PC-3 (cell line): ENCODE results near the gene PRDX5. TPM values are rescaled to one million over a fixed set of nuclear protein-coding genes. Genes with fewer than 3 reads are reported as not detected.
A peak's percentile ranks its signal among the peaks of the same experiment; 100 is the strongest.
"Not testable (repeated sequence)": the region's sequence is repeated elsewhere in the genome, so short reads cannot be mapped to it uniquely, and the experiment has no call there.

Experiments used
- ATAC-seq: fragments of 200-7000 bp; cut with Tn5 transposase; 2 replicates; pipeline ENCODE4 v1.9.1; 2020; ENCODE audit warnings: mild to moderate bottlenecking, moderate library complexity
- BruUV-seq: library from RNA; stranded (reverse); fragments of 400-500 nt; replicated peaks from 2 replicates; lab custom pipeline; 2021; lab: Mats Ljungman, UMichigan
- CTCF ChIA-PET: fragments of 300-600 bp; sonication (Branson Sonifier 250); formaldehyde crosslinking; loops from one replicate; lab custom pipeline; 2022; ENCODE audit warnings: antibody characterized with exemption; lab: Charles Lee
- POLR2A ChIA-PET: fragments of 300-600 bp; sonication (Branson Sonifier 250); formaldehyde crosslinking; loops from one replicate; lab custom pipeline; 2022; ENCODE audit warnings: antibody characterized with exemption; ENCODE audit not compliant: unreplicated experiment; lab: Charles Lee
- DNase-seq: peaks from one replicate; pipeline ENCODE4 v3.0.0-alpha.2; 2015
- H2AFZ ChIP-seq: fragments of 300-600 bp; sonication (generic); 2 replicates; pipeline ENCODE4 v1.6.0; 2016; ENCODE audit warnings: antibody characterized with exemption, low read length
- H3F3A ChIP-seq: fragments of 300-600 bp; sonication (generic); one replicate; pipeline ENCODE4 v1.6.0; 2017; ENCODE audit warnings: antibody characterized with exemption, low read length, control low read depth, mild to moderate bottlenecking; ENCODE audit not compliant: unreplicated experiment
- H3K27ac ChIP-seq: fragments of 300-600 bp; sonication (generic); 2 replicates; pipeline ENCODE4 v1.5.1; 2016; ENCODE audit warnings: mild to moderate bottlenecking, low read length
- H3K27me3 ChIP-seq: fragments of 300-600 bp; sonication (generic); 2 replicates; pipeline ENCODE4 v1.6.1; 2016; ENCODE audit warnings: low read length, mixed read lengths
- H3K36me3 ChIP-seq: fragments of 300-600 bp; sonication (generic); 2 replicates; pipeline ENCODE4 v1.6.1; 2016; ENCODE audit warnings: low read depth, mixed run types, low read length, mixed read lengths
- H3K4me1 ChIP-seq: fragments of 300-600 bp; sonication (generic); 2 replicates; pipeline ENCODE4 v1.5.1; 2016; ENCODE audit warnings: low read length; ENCODE audit not compliant: insufficient read depth
- H3K4me2 ChIP-seq: fragments of 300-600 bp; sonication (generic); 2 replicates; pipeline ENCODE4 v1.6.0; 2016; ENCODE audit warnings: low read length
- H3K4me3 ChIP-seq: fragments of 300-600 bp; sonication (generic); 2 replicates; pipeline ENCODE4 v1.5.1; 2016; ENCODE audit warnings: mild to moderate bottlenecking, low read length, mixed read lengths
- H3K79me2 ChIP-seq: fragments of 300-600 bp; sonication (generic); 2 replicates; pipeline ENCODE4 v1.6.1; 2017; ENCODE audit warnings: low read length, mixed read lengths
- H3K9ac ChIP-seq: fragments of 300-600 bp; sonication (generic); 2 replicates; pipeline ENCODE4 v1.6.0; 2016; ENCODE audit warnings: mild to moderate bottlenecking, low read length
- H3K9me2 ChIP-seq: fragments of 300-600 bp; sonication (generic); replicated peaks from 2 replicates; pipeline ENCODE4 v1.6.1; 2016; ENCODE audit warnings: mixed run types, low read length, mixed read lengths
- H3K9me3 ChIP-seq: fragments of 300-600 bp; sonication (generic); 2 replicates; pipeline ENCODE4 v1.6.1; 2016; ENCODE audit warnings: low read length, mixed read lengths
- H4K20me1 ChIP-seq: fragments of 300-600 bp; sonication (generic); 2 replicates; pipeline ENCODE4 v1.6.1; 2016; ENCODE audit warnings: low read length, mixed read lengths
- CTCF ChIP-seq: fragments of 300-600 bp; sonication (generic); conservative IDR thresholded peaks from 2 replicates; pipeline ENCODE4 v1.5.1; 2017; ENCODE audit warnings: antibody characterized with exemption, low read depth, mild to moderate bottlenecking, low read length
- EZH2 ChIP-seq: fragments of 300-600 bp; sonication (generic); IDR thresholded peaks from one replicate; pipeline ENCODE4 v1.6.1; 2017; ENCODE audit warnings: antibody characterized with exemption, mild to moderate bottlenecking, low read length; ENCODE audit not compliant: unreplicated experiment
- EZH2phosphoT487 ChIP-seq: fragments of 300-600 bp; sonication (generic); IDR thresholded peaks from 2 replicates; pipeline ENCODE4 v1.6.1; 2018; ENCODE audit warnings: mild to moderate bottlenecking, antibody characterized with exemption, low read length, borderline replicate concordance
- intact Hi-C: fragments of 100-400 bp; cut with micrococcal nuclease; formaldehyde crosslinking; loops from 2 replicates; pipeline ENCODE4 v1.9.0; 2023
- total RNA-seq: library from RNA; depleted of rRNA; stranded (reverse); fragments of >200 nt; gene quantifications from 2 replicates; pipeline ENCODE4 v1.2.3, GENCODE V29; 2014

The PRDX5 gene
- total RNA-seq, 1 experiment from 2014 or later, result 467 TPM

GRCh38 chr11:64314805-64315561 lies 2.9 kb upstream of the PRDX5 start:
- Histone ChIP-seq H3K27ac (no peak overlapping the region), H3K4me2 (no peak overlapping the region), H3K9ac (no peak overlapping the region), H3K27me3 (no peaks in the 10 kb centered on the region), H3F3A (peaks cover 7% of the 10 kb centered on the region), H3K4me1 (peaks cover 15% of the 10 kb centered on the region), H3K79me2 (peaks cover 50% of the 10 kb centered on the region), H3K9me3 (no peaks in the 10 kb centered on the region), H2AFZ (no peak overlapping the region), H3K4me3 (no peak overlapping the region), H3K9me2 (no peaks in the 10 kb centered on the region), H4K20me1 (no peaks in the 10 kb centered on the region), H3K36me3 (peaks cover 11% of the 10 kb centered on the region)
- TF ChIP-seq CTCF, result peak; percentile 42; the same call in 1 of the 2 replicates
- TF ChIP-seq EZH2, result no peak
- DNase-seq (no peak), ATAC-seq (no peak)
- intact Hi-C loops, result no loop called here
- POLR2A ChIA-PET, result no interaction called here
- CTCF ChIA-PET, result interaction anchor here (1.0 kb wide), 1 partner anchor 40 kb away, joined by 3 read pairs; no protein-coding TSS in a partner anchor
- no TSS peak for BruUV-seq

DNA sequence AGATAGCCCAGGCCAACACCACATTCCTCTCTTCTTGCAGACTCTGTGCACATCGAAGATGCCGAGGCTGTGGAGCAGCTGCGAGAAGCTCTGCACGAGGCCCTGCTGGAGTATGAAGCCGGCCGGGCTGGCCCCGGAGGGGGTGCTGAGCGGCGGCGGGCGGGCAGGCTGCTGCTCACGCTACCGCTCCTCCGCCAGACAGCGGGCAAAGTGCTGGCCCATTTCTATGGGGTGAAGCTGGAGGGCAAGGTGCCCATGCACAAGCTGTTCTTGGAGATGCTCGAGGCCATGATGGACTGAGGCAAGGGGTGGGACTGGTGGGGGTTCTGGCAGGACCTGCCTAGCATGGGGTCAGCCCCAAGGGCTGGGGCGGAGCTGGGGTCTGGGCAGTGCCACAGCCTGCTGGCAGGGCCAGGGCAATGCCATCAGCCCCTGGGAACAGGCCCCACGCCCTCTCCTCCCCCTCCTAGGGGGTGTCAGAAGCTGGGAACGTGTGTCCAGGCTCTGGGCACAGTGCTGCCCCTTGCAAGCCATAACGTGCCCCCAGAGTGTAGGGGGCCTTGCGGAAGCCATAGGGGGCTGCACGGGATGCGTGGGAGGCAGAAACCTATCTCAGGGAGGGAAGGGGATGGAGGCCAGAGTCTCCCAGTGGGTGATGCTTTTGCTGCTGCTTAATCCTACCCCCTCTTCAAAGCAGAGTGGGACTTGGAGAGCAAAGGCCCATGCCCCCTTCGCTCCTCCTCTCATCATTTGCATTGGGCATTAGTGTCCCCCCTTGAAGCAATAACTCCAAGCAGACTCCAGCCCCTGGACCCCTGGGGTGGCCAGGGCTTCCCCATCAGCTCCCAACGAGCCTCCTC lies 2.0 kb upstream of the PRDX5 start:
- not testable (repeated sequence) for H2AFZ ChIP-seq, H3K27me3 ChIP-seq, H3K9me3 ChIP-seq, DNase-seq, BruUV-seq, ATAC-seq, H3K9me2 ChIP-seq, H3F3A ChIP-seq, H4K20me1 ChIP-seq, H3K27ac ChIP-seq
- ChIA-PET CTCF (interaction anchor here (2.2 to 3.0 kb wide), 3 partner anchors 16 to 41 kb away, joined by 27 to 106 read pairs (median 78); no protein-coding TSS in a partner anchor), POLR2A (interaction anchor here (0.5 kb wide), 1 partner anchor 41 kb away, joined by 3 read pairs; no protein-coding TSS in a partner anchor)
- Histone ChIP-seq H3K4me3 (peak overlapping the region; percentile 83), H3K79me2 (peaks cover 54% of the 10 kb centered on the region), H3K36me3 (peaks cover 11% of the 10 kb centered on the region), H3K4me1 (peaks cover 21% of the 10 kb centered on the region), H3K9ac (peak overlapping the region; percentile 93; the same call in 1 of the 2 replicates), H3K4me2 (peak overlapping the region; percentile 91)
- intact Hi-C loops, result loop anchor here (2.0 kb wide), 1 partner anchor 19 kb away; no protein-coding TSS in a partner anchor

GRCh38 chr11:64316672-64317324 lies 1.1 kb upstream of the PRDX5 start:
- peaks cover 11% of the 10 kb centered on the region for H3K36me3 ChIP-seq
- peak; percentile 13 for ATAC-seq
- TF ChIP-seq EZH2phosphoT487 (no peak), EZH2 (no peak), CTCF (peak; percentile 54)
- peak overlapping the region; percentile 94 for H3K27ac ChIP-seq
- H3K27me3 ChIP-seq, result no peaks in the 10 kb centered on the region
- peaks cover 7% of the 10 kb centered on the region for H3F3A ChIP-seq
- H3K9ac ChIP-seq, result peak overlapping the region; percentile 93
- H3K4me3 ChIP-seq, result peak overlapping the region; percentile 83
- H4K20me1 ChIP-seq, result no peaks in the 10 kb centered on the region
- POLR2A ChIA-PET, result interaction anchor here (0.5 to 2.0 kb wide), 6 partner anchors 12 to 526 kb away, joined by 3 to 27 read pairs (median 10); partner anchors contain the start of gene ESRRA
- H3K4me1 ChIP-seq, result peaks cover 28% of the 10 kb centered on the region
- H3K79me2 ChIP-seq, result peaks cover 49% of the 10 kb centered on the region
- CTCF ChIA-PET, result interaction anchor here (0.9 to 3.0 kb wide), 8 partner anchors 15 to 336 kb away, joined by 3 to 106 read pairs (median 9); no protein-coding TSS in a partner anchor
- H3K4me2 ChIP-seq, result peak overlapping the region; percentile 91
- no peaks in the 10 kb centered on the region for H3K9me2 ChIP-seq
- no peaks in the 10 kb centered on the region for H3K9me3 ChIP-seq
- intact Hi-C loops, result loop anchor here (1.0 to 2.0 kb wide), 2 partner anchors 11 to 18 kb away; partner anchors contain the start of gene ESRRA
- peak overlapping the region; percentile 40 for H2AFZ ChIP-seq
- DNase-seq, result peak; percentile 74
- BruUV-seq, result TSS peak; percentile 98
